ENCODE data around the gene GRIK4.

DNA sequence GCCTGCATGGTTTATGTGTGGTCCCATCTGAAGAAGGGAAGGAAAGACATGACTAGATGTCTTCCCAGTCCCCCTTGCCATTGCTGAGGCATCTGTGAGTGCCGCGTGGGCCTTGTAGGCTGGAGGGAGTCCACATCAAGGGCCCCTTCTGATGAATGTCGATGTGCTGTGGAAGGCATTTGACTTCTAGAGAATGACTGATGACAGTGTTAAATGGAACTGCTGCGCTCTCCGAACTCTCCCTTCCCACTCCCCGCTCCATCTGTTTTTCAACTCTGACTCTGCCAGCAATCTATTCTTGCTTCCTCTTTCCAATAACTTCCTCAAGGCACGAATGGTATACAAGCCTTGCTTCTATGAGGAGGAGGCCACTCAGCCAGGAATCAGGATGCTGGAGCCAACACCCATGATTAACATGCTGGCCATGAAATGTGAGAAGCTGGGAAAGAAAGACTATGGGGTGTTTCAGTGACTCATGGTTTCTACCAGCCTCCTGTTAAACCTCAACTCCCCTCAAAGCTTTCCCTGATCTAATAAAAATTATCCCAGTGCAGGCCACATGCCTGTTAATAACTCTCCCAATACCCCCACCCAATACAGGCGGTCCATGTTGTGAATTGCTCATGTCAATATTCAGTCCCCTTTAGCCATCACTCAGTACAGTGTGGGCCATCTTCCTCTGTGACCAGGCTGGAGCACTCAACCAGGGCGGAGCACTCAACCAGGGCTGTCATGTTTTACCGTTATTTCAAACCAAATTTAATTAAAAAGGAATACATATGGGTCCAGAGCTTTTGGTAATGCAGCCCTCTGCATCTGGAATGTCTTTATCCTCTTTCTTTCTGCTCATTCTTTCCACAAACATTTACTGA is 466.0 kb downstream of the GRIK4 start:
- TF ChIP-seq, protein P1, sequence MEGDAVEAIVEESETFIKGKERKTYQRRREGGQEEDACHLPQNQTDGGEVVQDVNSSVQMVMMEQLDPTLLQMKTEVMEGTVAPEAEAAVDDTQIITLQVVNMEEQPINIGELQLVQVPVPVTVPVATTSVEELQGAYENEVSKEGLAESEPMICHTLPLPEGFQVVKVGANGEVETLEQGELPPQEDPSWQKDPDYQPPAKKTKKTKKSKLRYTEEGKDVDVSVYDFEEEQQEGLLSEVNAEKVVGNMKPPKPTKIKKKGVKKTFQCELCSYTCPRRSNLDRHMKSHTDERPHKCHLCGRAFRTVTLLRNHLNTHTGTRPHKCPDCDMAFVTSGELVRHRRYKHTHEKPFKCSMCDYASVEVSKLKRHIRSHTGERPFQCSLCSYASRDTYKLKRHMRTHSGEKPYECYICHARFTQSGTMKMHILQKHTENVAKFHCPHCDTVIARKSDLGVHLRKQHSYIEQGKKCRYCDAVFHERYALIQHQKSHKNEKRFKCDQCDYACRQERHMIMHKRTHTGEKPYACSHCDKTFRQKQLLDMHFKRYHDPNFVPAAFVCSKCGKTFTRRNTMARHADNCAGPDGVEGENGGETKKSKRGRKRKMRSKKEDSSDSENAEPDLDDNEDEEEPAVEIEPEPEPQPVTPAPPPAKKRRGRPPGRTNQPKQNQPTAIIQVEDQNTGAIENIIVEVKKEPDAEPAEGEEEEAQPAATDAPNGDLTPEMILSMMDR (IDR thresholded peaks at IDR 0.05) = no peak
- TF ChIP-seq POLR2A (IDR thresholded peaks at IDR 0.05) = no peak
